SK-N-SH treated with all-trans-retinoic acid at 6 μM for 48 hours (cell line): ENCODE measurements around the gene ZFYVE28.

Experiments used
- ARNTL ChIP-seq: fragments of 450-650 bp; formaldehyde crosslinking; IDR thresholded peaks from 2 replicates; pipeline ENCODE4 v1.5.0; 2020; ENCODE audit warnings: low read depth, mild to moderate bottlenecking, moderate library complexity, borderline replicate concordance
- BACH2 ChIP-seq: fragments of 250-450 bp; sonication (Bioruptor Pico); IDR thresholded peaks from 2 replicates; pipeline ENCODE4 v1.9.0; 2021; ENCODE audit warnings: mild to moderate bottlenecking, borderline replicate concordance
- SNAI2 ChIP-seq: fragments of 250-450 bp; sonication (Bioruptor Pico); IDR thresholded peaks from 2 replicates; pipeline ENCODE4 v1.5.0; 2020; ENCODE audit warnings: mild to moderate bottlenecking, moderate library complexity
- TOX ChIP-seq: fragments of 250-450 bp; sonication (Bioruptor Pico); IDR thresholded peaks from 2 replicates; pipeline ENCODE4 v1.8.0; 2021; ENCODE audit warnings: mild to moderate bottlenecking, moderate library complexity, borderline replicate concordance
- ZC3H10 ChIP-seq: fragments of 250-450 bp; sonication (Bioruptor Pico); IDR thresholded peaks from 2 replicates; pipeline ENCODE4 v1.5.1; 2021; ENCODE audit warnings: mild to moderate bottlenecking, moderate library complexity
- ZFP30 ChIP-seq: fragments of 450-650 bp; formaldehyde crosslinking; IDR thresholded peaks from 2 replicates; pipeline ENCODE4 v1.5.0; 2022; ENCODE audit warnings: mild to moderate bottlenecking, moderate library complexity
- TF ChIP-seq, protein P1 (sequence below): fragments of 250-450 bp; sonication (Bioruptor Pico); IDR thresholded peaks from 2 replicates; pipeline ENCODE4 v1.5.0; 2020; ENCODE audit warnings: mild to moderate bottlenecking, moderate library complexity
- TF ChIP-seq, protein P2 (sequence below): fragments of 250-450 bp; sonication (Bioruptor Pico); IDR thresholded peaks from 2 replicates; pipeline ENCODE4 v1.5.1; 2020; ENCODE audit warnings: low read depth, mild to moderate bottlenecking, moderate library complexity

GRCh38 chr4:2408401-2408958 lies 10.0 kb downstream of the ZFYVE28 start:
- TF ChIP-seq, protein P1, sequence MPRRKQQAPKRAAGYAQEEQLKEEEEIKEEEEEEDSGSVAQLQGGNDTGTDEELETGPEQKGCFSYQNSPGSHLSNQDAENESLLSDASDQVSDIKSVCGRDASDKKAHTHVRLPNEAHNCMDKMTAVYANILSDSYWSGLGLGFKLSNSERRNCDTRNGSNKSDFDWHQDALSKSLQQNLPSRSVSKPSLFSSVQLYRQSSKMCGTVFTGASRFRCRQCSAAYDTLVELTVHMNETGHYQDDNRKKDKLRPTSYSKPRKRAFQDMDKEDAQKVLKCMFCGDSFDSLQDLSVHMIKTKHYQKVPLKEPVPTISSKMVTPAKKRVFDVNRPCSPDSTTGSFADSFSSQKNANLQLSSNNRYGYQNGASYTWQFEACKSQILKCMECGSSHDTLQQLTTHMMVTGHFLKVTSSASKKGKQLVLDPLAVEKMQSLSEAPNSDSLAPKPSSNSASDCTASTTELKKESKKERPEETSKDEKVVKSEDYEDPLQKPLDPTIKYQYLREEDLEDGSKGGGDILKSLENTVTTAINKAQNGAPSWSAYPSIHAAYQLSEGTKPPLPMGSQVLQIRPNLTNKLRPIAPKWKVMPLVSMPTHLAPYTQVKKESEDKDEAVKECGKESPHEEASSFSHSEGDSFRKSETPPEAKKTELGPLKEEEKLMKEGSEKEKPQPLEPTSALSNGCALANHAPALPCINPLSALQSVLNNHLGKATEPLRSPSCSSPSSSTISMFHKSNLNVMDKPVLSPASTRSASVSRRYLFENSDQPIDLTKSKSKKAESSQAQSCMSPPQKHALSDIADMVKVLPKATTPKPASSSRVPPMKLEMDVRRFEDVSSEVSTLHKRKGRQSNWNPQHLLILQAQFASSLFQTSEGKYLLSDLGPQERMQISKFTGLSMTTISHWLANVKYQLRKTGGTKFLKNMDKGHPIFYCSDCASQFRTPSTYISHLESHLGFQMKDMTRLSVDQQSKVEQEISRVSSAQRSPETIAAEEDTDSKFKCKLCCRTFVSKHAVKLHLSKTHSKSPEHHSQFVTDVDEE: no peak
- no peak for TF ChIP-seq ARNTL (CRISPR knock-in tag)
- no peak for TF ChIP-seq BACH2
- TF ChIP-seq ZFP30 (CRISPR knock-in tag): no peak
- TF ChIP-seq, protein P2, sequence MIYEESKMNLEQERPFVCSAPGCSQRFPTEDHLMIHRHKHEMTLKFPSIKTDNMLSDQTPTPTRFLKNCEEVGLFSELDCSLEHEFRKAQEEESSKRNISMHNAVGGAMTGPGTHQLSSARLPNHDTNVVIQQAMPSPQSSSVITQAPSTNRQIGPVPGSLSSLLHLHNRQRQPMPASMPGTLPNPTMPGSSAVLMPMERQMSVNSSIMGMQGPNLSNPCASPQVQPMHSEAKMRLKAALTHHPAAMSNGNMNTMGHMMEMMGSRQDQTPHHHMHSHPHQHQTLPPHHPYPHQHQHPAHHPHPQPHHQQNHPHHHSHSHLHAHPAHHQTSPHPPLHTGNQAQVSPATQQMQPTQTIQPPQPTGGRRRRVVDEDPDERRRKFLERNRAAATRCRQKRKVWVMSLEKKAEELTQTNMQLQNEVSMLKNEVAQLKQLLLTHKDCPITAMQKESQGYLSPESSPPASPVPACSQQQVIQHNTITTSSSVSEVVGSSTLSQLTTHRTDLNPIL (CRISPR knock-in tag): no peak
- no peak for TF ChIP-seq TOX
- no peak for TF ChIP-seq SNAI2
- TF ChIP-seq ZC3H10 (CRISPR knock-in tag): no peak
